ENCODE results near the gene IRF2BP1.
A peak's percentile ranks its signal among the peaks of the same experiment; 100 is the strongest.

The IRF2BP1 gene

GRCh38 chr19:45863335-45863839, 22.6 kb downstream of the IRF2BP1 start:
- no peak for DNase-seq (ENCODE audit: low spot score)
- FAIRE-seq, result no peak

- FAIRE-seq, result peak; percentile 94
- peak; percentile 100 for DNase-seq (ENCODE audit: low spot score)
Measured at GRCh38 chr19:45862564-45863334, 23.2 kb downstream of the IRF2BP1 start, which contains the start of gene SYMPK. Gene SYMPK, minus strand, starts transcription at chr19:45863147. Its CDS starts 8,652 bp downstream, at chr19:45854495.

- FAIRE-seq (no peak), DNase-seq (ENCODE audit: low spot score) (no peak)
Measured at GRCh38 chr19:45862271-45862563, 23.7 kb downstream of the IRF2BP1 start.

GRCh38 chr19:45860359-45861259, 25.3 kb downstream of the IRF2BP1 start:
- FAIRE-seq (no peak), DNase-seq (ENCODE audit: low spot score) (no peak)

- FAIRE-seq, result no peak
- DNase-seq (ENCODE audit: low spot score), result no peak
Measured at GRCh38 chr19:45854167-45854778, 31.7 kb downstream of the IRF2BP1 start.

- no peak for FAIRE-seq
- DNase-seq (ENCODE audit: low spot score), result no peak
Measured at GRCh38 chr19:45852983-45853382, 33.0 kb downstream of the IRF2BP1 start.

- FAIRE-seq (no peak), DNase-seq (ENCODE audit: low spot score) (no peak)
Measured at GRCh38 chr19:45852145-45852750, 33.7 kb downstream of the IRF2BP1 start.

- FAIRE-seq, result no peak
- no peak for DNase-seq (ENCODE audit: low spot score)
Measured at GRCh38 chr19:45848922-45849321, 37.0 kb downstream of the IRF2BP1 start.

GRCh38 chr19:45847663-45848062, 38.3 kb downstream of the IRF2BP1 start:
- DNase-seq (ENCODE audit: low spot score), result no peak
- no peak for FAIRE-seq

- DNase-seq (ENCODE audit: low spot score), result no peak
- no peak for FAIRE-seq
Measured at GRCh38 chr19:45842198-45842597, 43.7 kb downstream of the IRF2BP1 start.

- no peak for DNase-seq (ENCODE audit: low spot score)
- no peak for FAIRE-seq
Measured at GRCh38 chr19:45834970-45835369, 51.0 kb downstream of the IRF2BP1 start.
